ENCODE data around the gene ARCN1.
A peak's percentile ranks its signal among the peaks of the same experiment; 100 is the strongest.
"Not testable (repeated sequence)": the region's sequence is repeated elsewhere in the genome, so short reads cannot be mapped to it uniquely, and the experiment has no call there.

The ARCN1 gene

GRCh38 chr11:118608360-118609227 is 36.4 kb downstream of the ARCN1 start:
- peak overlapping the region; percentile 83 for H3K27ac ChIP-seq (ENCODE audit: low read depth, low read length)
- peak overlapping the region; percentile 69 to 84 for H3K4me3 ChIP-seq (ENCODE audit: low read depth in 1 of 2, low read length in 2 of 2)
- H3K36me3 ChIP-seq (ENCODE audit: insufficient read depth, low read length), result peaks cover 4% of the 10 kb centered on the region
- no peaks in the 10 kb centered on the region for H3K9me3 ChIP-seq (ENCODE audit: low read length)
- H3K27me3 ChIP-seq (ENCODE audit: control insufficient read depth in 1 of 2, insufficient read depth in 2 of 2, low read length in 2 of 2), result no peaks in the 10 kb centered on the region
- peaks cover 35% of the 10 kb centered on the region for H3K4me1 ChIP-seq (ENCODE audit: insufficient read depth, low read length)
- H3K9ac ChIP-seq (ENCODE audit: low read length), result peak overlapping the region; percentile 66

- Histone ChIP-seq H3K9me3 (ENCODE audit: low read length) (no peaks in the 10 kb centered on the region), H3K9ac (ENCODE audit: low read length) (peak overlapping the region; percentile 66), H3K27me3 (ENCODE audit: control insufficient read depth in 1 of 2, insufficient read depth in 2 of 2, low read length in 2 of 2) (no peaks in the 10 kb centered on the region), H3K4me1 (ENCODE audit: insufficient read depth, low read length) (peaks cover 29% of the 10 kb centered on the region), H3K27ac (ENCODE audit: low read depth, low read length) (peak overlapping the region; percentile 28), H3K4me3 (ENCODE audit: low read depth in 1 of 2, low read length in 2 of 2) (peak overlapping the region; percentile 20 to 69), H3K36me3 (ENCODE audit: insufficient read depth, low read length) (peaks cover 14% of the 10 kb centered on the region)
Measured at GRCh38 chr11:118609380-118610224, 37.4 kb downstream of the ARCN1 start.

- H3K27ac ChIP-seq (ENCODE audit: low read depth, low read length), result no peak overlapping the region
- H3K27me3 ChIP-seq (ENCODE audit: control insufficient read depth in 1 of 2, insufficient read depth in 2 of 2, low read length in 2 of 2), result no peaks in the 10 kb centered on the region
- peaks cover 16% of the 10 kb centered on the region for H3K36me3 ChIP-seq (ENCODE audit: insufficient read depth, low read length)
- no peaks in the 10 kb centered on the region for H3K9me3 ChIP-seq (ENCODE audit: low read length)
- H3K9ac ChIP-seq (ENCODE audit: low read length), result no peak overlapping the region
- peaks cover 22% of the 10 kb centered on the region for H3K4me1 ChIP-seq (ENCODE audit: insufficient read depth, low read length)
- peak overlapping the region in 1 of 2 donors; percentile 43 for H3K4me3 ChIP-seq (ENCODE audit: low read depth in 1 of 2, low read length in 2 of 2)
Measured at GRCh38 chr11:118610225-118610772, 38.1 kb downstream of the ARCN1 start.

- Histone ChIP-seq H3K27me3 (ENCODE audit: control insufficient read depth in 1 of 2, insufficient read depth in 2 of 2, low read length in 2 of 2) (no peaks in the 10 kb centered on the region), H3K36me3 (ENCODE audit: insufficient read depth, low read length) (peaks cover 22% of the 10 kb centered on the region), H3K9ac (ENCODE audit: low read length) (no peak overlapping the region), H3K4me1 (ENCODE audit: insufficient read depth, low read length) (peaks cover 17% of the 10 kb centered on the region), H3K4me3 (ENCODE audit: low read depth in 1 of 2, low read length in 2 of 2) (peak overlapping the region in 1 of 2 donors; percentile 43), H3K27ac (ENCODE audit: low read depth, low read length) (no peak overlapping the region), H3K9me3 (ENCODE audit: low read length) (no peaks in the 10 kb centered on the region)
Measured at GRCh38 chr11:118610773-118611432, 38.7 kb downstream of the ARCN1 start.

DNA sequence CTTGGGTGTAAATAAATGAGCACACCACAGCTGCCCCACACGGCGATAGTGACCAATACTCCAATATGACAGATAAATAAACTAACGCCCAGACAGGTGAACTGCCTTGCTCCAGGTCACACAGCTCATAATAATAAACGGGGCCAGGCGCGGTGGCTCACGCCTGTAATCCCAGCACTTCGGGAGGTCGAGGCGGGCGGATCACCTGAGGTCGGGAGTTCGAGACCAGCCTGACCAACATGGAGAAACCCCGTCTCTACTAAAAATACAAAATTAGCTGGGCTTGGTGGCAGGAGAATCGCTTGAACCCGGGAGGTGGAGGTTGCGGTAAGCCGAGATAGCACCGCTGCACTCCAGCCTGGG is 39.2 kb downstream of the ARCN1 start:
- H3K4me1 ChIP-seq (ENCODE audit: insufficient read depth, low read length), result peaks cover 12% of the 10 kb centered on the region
- H3K9me3 ChIP-seq (ENCODE audit: low read length); H3K27me3 ChIP-seq (ENCODE audit: control insufficient read depth in 1 of 2, insufficient read depth in 2 of 2, low read length in 2 of 2); H3K9ac ChIP-seq (ENCODE audit: low read length); H3K27ac ChIP-seq (ENCODE audit: low read depth, low read length): not testable (repeated sequence)
- H3K4me3 ChIP-seq (ENCODE audit: low read depth in 1 of 2, low read length in 2 of 2), result peak overlapping the region in 1 of 2 donors; percentile 9
- peaks cover 27% of the 10 kb centered on the region for H3K36me3 ChIP-seq (ENCODE audit: insufficient read depth, low read length)

- peaks cover 5% of the 10 kb centered on the region for H3K4me1 ChIP-seq (ENCODE audit: insufficient read depth, low read length)
- H3K9me3 ChIP-seq (ENCODE audit: low read length), result no peaks in the 10 kb centered on the region
- H3K27me3 ChIP-seq (ENCODE audit: control insufficient read depth in 1 of 2, insufficient read depth in 2 of 2, low read length in 2 of 2), result no peaks in the 10 kb centered on the region
- H3K36me3 ChIP-seq (ENCODE audit: insufficient read depth, low read length), result peaks cover 30% of the 10 kb centered on the region
- H3K4me3 ChIP-seq (ENCODE audit: low read depth in 1 of 2, low read length in 2 of 2), result peak overlapping the region in 1 of 2 donors; percentile 7
- no peak overlapping the region for H3K9ac ChIP-seq (ENCODE audit: low read length)
- H3K27ac ChIP-seq (ENCODE audit: low read depth, low read length), result no peak overlapping the region
Measured at GRCh38 chr11:118612378-118612777, 40.2 kb downstream of the ARCN1 start.

DNA sequence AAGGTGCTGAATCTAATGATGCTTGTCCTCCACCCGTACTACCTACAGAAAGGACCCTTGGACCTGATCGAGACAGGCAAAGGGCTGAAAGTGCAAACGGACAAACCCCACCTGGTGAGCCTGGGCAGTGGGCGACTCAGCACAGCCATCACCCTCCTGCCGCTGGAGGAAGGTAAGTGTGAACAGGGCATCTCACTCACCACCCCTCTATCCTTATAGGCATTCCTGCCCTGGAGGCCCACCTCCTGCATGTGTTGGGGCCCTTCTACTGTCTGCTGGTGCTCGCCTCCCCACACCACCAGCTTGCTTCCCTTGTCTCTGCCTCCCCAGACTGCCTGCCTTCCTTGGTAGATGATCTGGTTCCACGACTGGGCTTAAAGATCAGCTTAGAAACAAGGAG is 42.3 kb downstream of the ARCN1 start:
- Histone ChIP-seq H3K4me1 (ENCODE audit: insufficient read depth, low read length) (peaks cover 24% of the 10 kb centered on the region), H3K27ac (ENCODE audit: low read depth, low read length) (no peak overlapping the region), H3K9me3 (ENCODE audit: low read length) (no peaks in the 10 kb centered on the region), H3K27me3 (ENCODE audit: control insufficient read depth in 1 of 2, insufficient read depth in 2 of 2, low read length in 2 of 2) (no peaks in the 10 kb centered on the region), H3K4me3 (ENCODE audit: low read depth in 1 of 2, low read length in 2 of 2) (no peak overlapping the region), H3K9ac (ENCODE audit: low read length) (no peak overlapping the region), H3K36me3 (ENCODE audit: insufficient read depth, low read length) (peaks cover 30% of the 10 kb centered on the region)

DNA sequence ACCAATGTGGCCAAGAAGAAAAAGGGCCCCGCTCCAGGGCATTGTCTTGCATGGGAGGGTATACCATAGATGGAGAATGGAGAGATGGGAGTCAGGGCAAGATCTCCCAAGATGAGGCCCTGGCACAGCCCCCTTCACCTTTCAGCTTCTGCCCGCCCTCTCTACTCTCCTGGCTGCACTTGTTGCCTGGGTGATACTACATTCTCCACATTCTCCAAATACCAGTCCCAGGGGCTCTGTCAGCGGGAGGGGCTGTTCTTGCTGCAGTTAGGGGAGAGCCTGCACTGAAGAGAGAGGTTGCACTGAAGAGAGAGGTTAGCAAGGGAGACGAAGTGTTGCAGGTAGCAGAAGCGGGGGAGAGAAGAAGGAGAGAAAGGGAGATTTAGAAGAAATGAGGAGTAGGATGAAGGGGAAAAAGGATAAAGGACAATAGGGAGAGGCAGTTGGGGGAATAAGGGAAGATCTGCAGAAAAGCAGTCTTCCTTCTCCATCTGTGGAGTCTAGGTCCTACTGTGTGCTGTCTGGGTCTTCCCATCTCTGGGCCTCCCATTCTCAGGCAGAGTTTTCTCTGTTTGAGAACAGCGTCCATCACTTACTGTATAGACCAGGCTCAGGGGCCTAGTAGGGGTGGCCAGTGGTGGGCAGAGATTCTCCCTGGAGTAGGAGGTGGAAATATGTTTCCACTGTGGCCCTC is 43.2 kb downstream of the ARCN1 start:
- Histone ChIP-seq H3K9me3 (ENCODE audit: low read length) (no peaks in the 10 kb centered on the region), H3K4me3 (ENCODE audit: low read depth in 1 of 2, low read length in 2 of 2) (no peak overlapping the region), H3K27ac (ENCODE audit: low read depth, low read length) (no peak overlapping the region), H3K9ac (ENCODE audit: low read length) (no peak overlapping the region), H3K36me3 (ENCODE audit: insufficient read depth, low read length) (peaks cover 30% of the 10 kb centered on the region), H3K27me3 (ENCODE audit: control insufficient read depth in 1 of 2, insufficient read depth in 2 of 2, low read length in 2 of 2) (no peaks in the 10 kb centered on the region), H3K4me1 (ENCODE audit: insufficient read depth, low read length) (peaks cover 31% of the 10 kb centered on the region)

GRCh38 chr11:118615976-118616371 is 43.8 kb downstream of the ARCN1 start:
- Histone ChIP-seq H3K4me1 (ENCODE audit: insufficient read depth, low read length) (peaks cover 37% of the 10 kb centered on the region), H3K9ac (ENCODE audit: low read length) (no peak overlapping the region), H3K4me3 (ENCODE audit: low read depth in 1 of 2, low read length in 2 of 2) (no peak overlapping the region), H3K36me3 (ENCODE audit: insufficient read depth, low read length) (peaks cover 30% of the 10 kb centered on the region), H3K27ac (ENCODE audit: low read depth, low read length) (no peak overlapping the region), H3K27me3 (ENCODE audit: control insufficient read depth in 1 of 2, insufficient read depth in 2 of 2, low read length in 2 of 2) (no peaks in the 10 kb centered on the region), H3K9me3 (ENCODE audit: low read length) (no peaks in the 10 kb centered on the region)

- no peak overlapping the region for H3K4me3 ChIP-seq (ENCODE audit: low read depth in 1 of 2, low read length in 2 of 2)
- peak overlapping the region; percentile 50 for H3K27ac ChIP-seq (ENCODE audit: low read depth, low read length)
- H3K36me3 ChIP-seq (ENCODE audit: insufficient read depth, low read length), result peaks cover 28% of the 10 kb centered on the region
- H3K9me3 ChIP-seq (ENCODE audit: low read length), result no peaks in the 10 kb centered on the region
- no peaks in the 10 kb centered on the region for H3K27me3 ChIP-seq (ENCODE audit: control insufficient read depth in 1 of 2, insufficient read depth in 2 of 2, low read length in 2 of 2)
- no peak overlapping the region for H3K9ac ChIP-seq (ENCODE audit: low read length)
- peaks cover 52% of the 10 kb centered on the region for H3K4me1 ChIP-seq (ENCODE audit: insufficient read depth, low read length)
Measured at GRCh38 chr11:118618115-118618990, 46.1 kb downstream of the ARCN1 start.
